Measurements from ENCODE around the gene GJC3. TPM values are rescaled to one million over a fixed set of nuclear protein-coding genes. Genes with fewer than 3 reads are reported as not detected.
A peak's percentile ranks its signal among the peaks of the same experiment; 100 is the strongest.
"Not testable (repeated sequence)": the region's sequence is repeated elsewhere in the genome, so short reads cannot be mapped to it uniquely, and the experiment has no call there.

The GJC3 gene, protein sequence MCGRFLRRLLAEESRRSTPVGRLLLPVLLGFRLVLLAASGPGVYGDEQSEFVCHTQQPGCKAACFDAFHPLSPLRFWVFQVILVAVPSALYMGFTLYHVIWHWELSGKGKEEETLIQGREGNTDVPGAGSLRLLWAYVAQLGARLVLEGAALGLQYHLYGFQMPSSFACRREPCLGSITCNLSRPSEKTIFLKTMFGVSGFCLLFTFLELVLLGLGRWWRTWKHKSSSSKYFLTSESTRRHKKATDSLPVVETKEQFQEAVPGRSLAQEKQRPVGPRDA
- total RNA-seq (2014; rRNA removed; shearing (Covaris generic)) = not detected in 2 replicates

DNA sequence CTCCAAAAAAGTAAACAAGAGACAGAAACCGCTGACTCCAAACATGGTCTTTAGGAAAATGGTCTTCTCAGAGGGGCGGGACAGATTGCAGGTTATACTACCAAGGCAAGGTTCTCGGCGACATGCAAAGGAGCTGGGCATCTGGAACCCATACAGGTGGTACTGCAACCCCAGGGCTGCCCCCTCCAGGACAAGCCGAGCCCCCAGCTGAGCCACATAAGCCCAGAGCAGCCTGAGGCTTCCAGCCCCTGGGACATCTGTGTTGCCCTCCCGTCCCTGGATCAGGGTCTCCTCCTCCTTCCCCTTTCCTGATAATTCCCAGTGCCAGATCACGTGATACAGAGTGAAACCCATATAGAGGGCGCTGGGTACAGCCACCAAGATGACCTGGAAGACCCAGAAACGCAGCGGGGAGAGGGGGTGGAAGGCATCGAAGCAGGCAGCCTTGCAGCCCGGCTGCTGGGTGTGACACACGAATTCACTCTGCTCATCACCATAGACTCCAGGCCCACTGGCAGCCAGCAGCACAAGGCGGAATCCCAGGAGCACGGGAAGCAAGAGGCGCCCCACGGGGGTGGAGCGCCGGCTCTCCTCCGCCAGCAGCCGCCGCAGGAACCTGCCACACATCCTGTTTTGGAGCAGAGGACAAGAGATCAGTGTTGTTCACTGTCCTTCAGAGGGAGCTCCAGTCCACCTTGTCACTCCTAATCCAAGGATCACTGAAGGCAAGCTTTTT lies at the start of gene GJC3:
GJC3 (minus strand) TSS at position 627 of the 736 bp plus-strand sequence; CDS start at position 627, 0 bp downstream.
- H3K9me3 ChIP-seq (replicated peaks) = no peaks in the 10 kb centered on the region
- H3K4me1 ChIP-seq = no peaks in the 10 kb centered on the region
- H3K27me3 ChIP-seq = peaks cover 21% of the 10 kb centered on the region
- H3K4me3 ChIP-seq = peak within 1 kb of the TSS; percentile 50
- H3K27ac ChIP-seq = no peak within 1 kb of the TSS
- no peaks in the 10 kb centered on the region for H3K36me3 ChIP-seq
- DNase-seq = peak; percentile 47 to 65

DNA sequence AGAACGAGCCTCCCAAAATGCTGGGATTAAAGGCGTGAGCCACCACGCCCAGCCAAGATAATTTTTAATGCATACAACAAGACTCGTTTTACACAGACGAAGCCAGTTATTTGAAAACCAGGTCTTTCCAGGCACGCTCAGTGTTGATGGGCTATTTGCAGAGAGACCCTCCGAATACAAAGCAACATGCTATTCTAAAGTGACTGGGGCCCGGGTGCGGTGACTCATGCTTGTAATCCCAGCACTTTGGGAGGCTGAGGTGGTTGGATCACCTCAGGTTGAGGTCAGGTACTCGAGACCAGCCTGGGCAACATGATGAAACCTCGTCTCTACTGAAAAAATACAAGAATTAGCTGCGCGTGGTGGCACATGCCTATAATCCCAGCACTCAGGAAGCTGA lies 47.2 kb upstream of the GJC3 start:
- peaks cover 7% of the 10 kb centered on the region; the same call in 1 of the 2 replicates for H3K27me3 ChIP-seq
- no peaks in the 10 kb centered on the region for H3K4me1 ChIP-seq
- no peak overlapping the region for H3K4me3 ChIP-seq
- no peak overlapping the region for H3K27ac ChIP-seq
- H3K9me3 ChIP-seq (replicated peaks) = no peaks in the 10 kb centered on the region
- no peaks in the 10 kb centered on the region for H3K36me3 ChIP-seq
- no peak for DNase-seq

DNA sequence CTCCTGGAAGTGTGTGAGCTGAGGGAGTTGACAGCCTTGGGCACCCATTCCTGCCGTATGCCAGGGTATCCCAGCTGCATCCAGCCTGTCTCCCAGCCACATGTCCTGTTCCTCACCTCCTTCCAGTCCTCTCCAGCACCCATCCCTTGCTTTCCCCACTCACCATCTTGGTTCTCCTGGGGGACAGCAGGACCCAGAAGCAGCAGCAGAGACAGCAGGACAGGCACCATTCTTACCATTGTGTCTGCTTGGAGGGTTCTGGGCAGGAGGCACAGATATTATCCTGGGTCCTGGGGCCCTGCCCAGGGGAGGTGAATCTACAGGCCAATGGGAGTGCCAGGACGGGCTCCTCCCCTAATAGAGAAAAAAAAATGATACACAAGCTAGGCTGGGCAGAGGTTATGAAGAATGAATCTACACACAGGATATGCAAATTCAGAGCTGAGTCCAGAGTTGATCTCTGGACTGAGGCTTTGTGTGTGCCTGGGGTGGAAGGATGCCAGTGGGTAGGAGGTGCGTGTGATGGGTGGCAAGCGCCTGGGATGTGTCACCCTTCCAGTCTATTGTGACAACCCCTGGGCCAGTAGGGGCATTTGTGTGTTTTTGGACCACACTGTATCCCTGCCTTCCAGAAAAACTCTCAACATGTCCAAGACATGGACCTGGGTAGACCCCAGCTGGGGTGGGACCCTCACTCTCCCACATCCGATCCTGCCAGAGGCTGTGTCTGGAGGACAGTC lies 46.5 kb upstream of the GJC3 start, which contains the start of gene AZGP1:
AZGP1 (minus strand) TSS at position 250 of the 740 bp plus-strand sequence; CDS start at position 239, 11 bp downstream.
- H3K4me3 ChIP-seq = no peak within 1 kb of the TSS
- H3K27me3 ChIP-seq = peaks cover 7% of the 10 kb centered on the region; the same call in 1 of the 2 replicates
- no peak within 1 kb of the TSS for H3K27ac ChIP-seq
- H3K36me3 ChIP-seq = no peaks in the 10 kb centered on the region
- H3K9me3 ChIP-seq (replicated peaks) = no peaks in the 10 kb centered on the region
- H3K4me1 ChIP-seq = no peaks in the 10 kb centered on the region
- DNase-seq = no peak

DNA sequence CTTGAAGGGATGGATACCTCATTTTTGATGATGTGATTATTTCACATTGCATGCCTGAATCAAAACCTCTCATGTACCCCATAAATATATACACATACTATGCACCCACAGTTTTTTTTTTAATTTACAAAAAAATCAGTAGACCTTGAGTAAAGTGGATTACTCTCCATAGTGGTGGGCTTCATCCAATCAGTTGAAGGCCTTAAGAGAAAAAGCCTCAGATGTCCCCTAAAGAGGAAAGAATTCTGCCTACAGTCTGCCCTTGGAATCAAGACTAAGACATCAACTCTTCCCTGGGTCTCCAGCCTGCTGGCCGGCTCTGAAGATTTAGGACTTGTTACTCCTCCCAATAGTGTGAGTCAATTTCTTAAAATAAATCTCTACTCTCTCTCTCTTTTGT lies 45.3 kb upstream of the GJC3 start:
- DNase-seq = no peak
- Histone ChIP-seq H3K9me3 (replicated peaks) (no peaks in the 10 kb centered on the region), H3K27me3 (peaks cover 7% of the 10 kb centered on the region; the same call in 1 of the 2 replicates), H3K27ac (no peak overlapping the region), H3K36me3 (no peaks in the 10 kb centered on the region), H3K4me1 (no peaks in the 10 kb centered on the region), H3K4me3 (no peak overlapping the region)

DNA sequence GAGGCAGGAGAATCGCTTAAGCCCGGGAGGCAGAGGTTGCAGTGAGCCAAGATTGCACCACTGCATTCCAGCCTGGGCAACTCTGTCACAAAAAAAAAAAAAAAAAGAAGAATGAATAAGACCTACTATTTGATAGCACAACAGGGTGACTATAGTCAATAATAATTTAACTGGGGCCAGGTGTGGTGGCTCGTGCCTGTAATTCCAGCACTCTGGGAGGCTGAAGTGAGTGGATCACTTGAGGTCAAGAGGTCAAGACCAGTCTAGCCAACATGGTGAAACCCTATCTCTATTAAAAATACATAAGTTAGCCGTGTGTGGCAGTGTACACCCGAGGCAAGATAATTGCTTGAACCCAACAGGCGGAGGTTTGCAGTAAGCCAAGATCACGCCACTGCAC lies 44.4 kb upstream of the GJC3 start:
- not testable (repeated sequence) for H3K4me3 ChIP-seq; H3K4me1 ChIP-seq; H3K9me3 ChIP-seq (replicated peaks); H3K27me3 ChIP-seq; H3K36me3 ChIP-seq; DNase-seq; H3K27ac ChIP-seq

DNA sequence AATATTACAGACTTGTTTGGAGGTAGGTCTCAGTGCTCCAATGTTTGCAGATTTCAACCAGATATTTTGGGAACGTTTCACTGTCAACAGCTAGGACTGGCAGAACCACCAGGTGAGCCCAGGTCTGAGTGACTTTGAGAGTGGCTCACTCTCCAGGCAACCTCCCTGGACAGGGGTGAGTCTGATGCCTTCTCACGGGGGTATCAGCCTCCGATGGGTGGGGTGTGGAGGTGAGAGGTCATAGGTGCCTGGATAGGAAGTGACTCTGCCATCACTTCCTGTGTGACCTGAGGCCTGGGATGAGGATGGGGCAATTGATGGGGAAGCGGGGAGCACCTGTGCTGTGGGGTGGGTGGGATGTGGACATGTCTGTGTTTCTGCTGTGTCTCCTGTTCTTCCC lies 41.8 kb upstream of the GJC3 start:
- no peaks in the 10 kb centered on the region for H3K4me1 ChIP-seq
- no peak overlapping the region for H3K27ac ChIP-seq
- H3K4me3 ChIP-seq = no peak overlapping the region
- DNase-seq = no peak
- no peaks in the 10 kb centered on the region for H3K36me3 ChIP-seq
- no peaks in the 10 kb centered on the region; the same call in 1 of the 2 replicates for H3K27me3 ChIP-seq
- no peaks in the 10 kb centered on the region for H3K9me3 ChIP-seq (replicated peaks)

DNA sequence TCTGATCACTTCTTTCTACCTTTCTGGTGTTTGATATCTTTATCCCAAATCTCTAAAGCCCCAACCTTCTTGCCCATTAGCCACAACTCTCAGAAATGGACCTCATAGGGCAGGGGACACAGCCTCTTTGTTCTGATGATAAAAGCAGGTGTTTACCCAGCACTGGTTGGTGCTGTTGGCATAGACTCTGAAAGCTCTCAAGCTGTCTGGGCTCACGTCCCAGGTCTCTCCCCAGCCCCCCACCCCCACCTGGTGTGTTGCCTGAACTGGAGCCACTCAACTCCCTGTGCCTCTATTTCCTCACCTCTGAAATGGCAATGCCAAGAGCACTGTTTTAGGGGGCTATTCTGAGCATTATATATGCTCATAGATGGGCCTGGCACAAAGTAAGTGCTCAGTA lies 40.4 kb upstream of the GJC3 start:
- H3K36me3 ChIP-seq; H3K27me3 ChIP-seq; H3K9me3 ChIP-seq (replicated peaks); H3K4me1 ChIP-seq; H3K4me3 ChIP-seq; H3K27ac ChIP-seq; DNase-seq: not testable (repeated sequence)

DNA sequence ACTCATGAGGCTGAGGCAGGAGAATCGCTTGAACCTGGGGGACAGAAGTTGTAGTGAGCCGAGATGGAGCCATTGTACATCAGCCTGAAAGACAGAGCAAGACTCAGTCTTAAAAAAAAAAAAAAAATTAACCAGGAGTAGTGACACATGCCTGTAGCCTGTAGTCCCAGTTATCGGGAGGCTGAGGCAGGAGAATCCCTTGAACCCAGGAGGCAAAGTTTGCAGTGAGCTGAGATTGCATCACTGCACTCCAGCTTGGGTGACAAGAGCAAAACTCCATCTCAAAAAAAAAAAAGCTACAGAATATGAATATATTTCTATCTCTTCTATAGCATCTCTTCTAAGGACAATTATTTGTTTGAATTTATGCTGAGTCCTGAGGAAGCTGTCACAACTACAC lies 39.9 kb upstream of the GJC3 start:
- 0 out of 2 replicates have a peak, but pooled peaks cover 4% of the 10 kb centered on the region for H3K9me3 ChIP-seq (replicated peaks)
- DNase-seq = no peak
- H3K36me3 ChIP-seq = no peaks in the 10 kb centered on the region
- no peaks in the 10 kb centered on the region for H3K27me3 ChIP-seq
- no peak overlapping the region for H3K4me3 ChIP-seq
- no peak overlapping the region for H3K27ac ChIP-seq
- H3K4me1 ChIP-seq = no peaks in the 10 kb centered on the region

DNA sequence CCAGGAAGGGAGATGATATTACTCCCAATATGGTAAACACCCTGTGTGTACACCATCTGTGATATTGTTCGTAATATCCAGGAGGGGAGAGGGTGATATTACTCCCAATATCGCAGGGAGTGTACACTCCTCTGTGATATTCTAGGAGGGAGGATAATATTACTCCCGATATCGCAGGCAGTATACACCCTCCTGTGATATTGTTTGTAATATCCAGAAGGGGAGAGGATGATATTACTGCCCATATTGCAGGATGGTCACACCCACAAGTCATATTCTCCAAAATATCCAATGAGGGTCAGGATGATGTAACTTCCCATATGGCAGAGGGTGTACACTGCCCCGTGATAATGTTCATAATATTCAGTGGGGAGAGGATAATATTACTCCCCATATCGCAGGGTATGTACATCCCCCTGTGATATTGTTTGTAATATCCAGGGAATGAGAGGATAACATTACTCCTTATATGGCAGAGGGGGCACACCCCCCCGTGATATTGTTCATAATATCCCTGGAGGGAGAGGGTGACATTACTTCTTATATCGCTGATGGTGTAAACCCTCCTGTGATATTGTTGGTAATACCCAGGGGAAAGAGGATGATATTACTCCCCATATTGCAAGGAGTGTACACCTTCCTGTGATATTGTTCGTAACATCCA lies 29.3 kb upstream of the GJC3 start:
- Histone ChIP-seq H3K36me3 (no peaks in the 10 kb centered on the region), H3K27ac (no peak overlapping the region), H3K9me3 (replicated peaks) (peaks cover 8% of the 10 kb centered on the region; the same call in 1 of the 2 replicates), H3K27me3 (peaks cover 7% of the 10 kb centered on the region; the same call in 1 of the 2 replicates), H3K4me3 (no peak overlapping the region), H3K4me1 (no peaks in the 10 kb centered on the region)
- no peak for DNase-seq

DNA sequence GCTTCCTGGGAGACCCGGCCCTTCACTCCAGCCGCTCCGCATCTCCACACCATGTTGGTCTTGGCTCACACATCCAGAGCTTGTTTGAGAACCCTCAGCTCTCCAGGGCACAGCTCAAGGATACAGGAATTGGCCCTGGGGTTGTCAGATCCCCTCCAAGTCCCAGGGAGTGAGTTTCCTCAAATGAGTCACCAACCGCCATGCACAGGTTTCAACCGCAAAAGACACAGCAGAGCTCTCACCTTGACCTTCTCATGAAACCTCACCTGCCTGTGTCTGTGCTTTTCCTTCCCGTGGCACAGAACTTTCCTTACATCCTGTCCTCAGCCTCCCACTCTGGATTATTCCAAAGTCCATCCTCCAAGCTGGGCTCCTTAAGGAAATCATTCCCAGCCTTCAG lies 25.8 kb upstream of the GJC3 start:
- DNase-seq = no peak
- Histone ChIP-seq H3K9me3 (replicated peaks) (peaks cover 14% of the 10 kb centered on the region), H3K27me3 (peaks cover 7% of the 10 kb centered on the region; the same call in 1 of the 2 replicates), H3K27ac (no peak overlapping the region), H3K4me1 (no peaks in the 10 kb centered on the region), H3K4me3 (no peak overlapping the region), H3K36me3 (no peaks in the 10 kb centered on the region)

DNA sequence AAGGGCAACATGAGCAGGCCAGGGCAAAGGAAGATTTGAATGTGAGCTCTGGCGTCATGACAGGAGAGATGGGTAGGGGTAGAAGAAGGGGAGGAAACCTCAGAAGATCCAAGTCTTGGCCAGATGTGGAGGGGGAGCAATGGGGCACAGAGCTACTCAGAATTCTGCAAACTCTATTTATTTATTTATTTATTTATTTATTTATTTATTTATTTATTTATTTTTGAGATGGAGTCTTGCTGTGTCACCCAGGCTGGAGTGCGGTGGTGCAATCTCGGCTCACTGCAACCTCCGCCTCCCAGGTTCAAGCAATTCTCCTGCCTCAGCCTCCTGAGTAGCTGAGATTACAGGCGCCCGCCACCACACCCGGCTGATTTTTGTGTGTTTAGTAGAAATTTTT lies 25.2 kb upstream of the GJC3 start:
- H3K27ac ChIP-seq, DNase-seq, H3K27me3 ChIP-seq, H3K4me3 ChIP-seq, H3K36me3 ChIP-seq, H3K4me1 ChIP-seq: not testable (repeated sequence)
- H3K9me3 ChIP-seq (replicated peaks) = peaks cover 15% of the 10 kb centered on the region

DNA sequence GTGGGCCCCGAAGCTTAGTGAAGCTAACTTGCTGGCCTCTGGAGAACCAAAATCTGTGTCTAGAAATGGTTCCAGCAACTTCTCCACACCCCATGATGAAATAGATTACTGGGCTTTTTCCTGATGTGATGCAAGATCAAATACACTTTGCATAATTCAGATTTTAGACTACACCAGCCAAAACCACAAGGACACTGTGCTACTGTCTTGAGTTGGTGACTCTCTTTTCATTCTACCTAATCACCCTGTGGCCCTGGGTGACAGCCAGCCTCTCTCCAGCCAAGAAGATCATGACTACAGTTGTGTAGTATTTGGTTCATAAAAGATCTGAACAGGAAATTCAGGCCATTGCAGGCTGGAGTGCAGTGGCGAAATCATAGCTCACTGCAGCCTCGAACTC lies 24.2 kb upstream of the GJC3 start:
- H3K4me3 ChIP-seq = no peak overlapping the region
- H3K27me3 ChIP-seq = peaks cover 7% of the 10 kb centered on the region; the same call in 1 of the 2 replicates
- peaks cover 15% of the 10 kb centered on the region for H3K9me3 ChIP-seq (replicated peaks)
- H3K36me3 ChIP-seq = no peaks in the 10 kb centered on the region
- no peak for DNase-seq
- H3K27ac ChIP-seq = no peak overlapping the region
- no peaks in the 10 kb centered on the region for H3K4me1 ChIP-seq

DNA sequence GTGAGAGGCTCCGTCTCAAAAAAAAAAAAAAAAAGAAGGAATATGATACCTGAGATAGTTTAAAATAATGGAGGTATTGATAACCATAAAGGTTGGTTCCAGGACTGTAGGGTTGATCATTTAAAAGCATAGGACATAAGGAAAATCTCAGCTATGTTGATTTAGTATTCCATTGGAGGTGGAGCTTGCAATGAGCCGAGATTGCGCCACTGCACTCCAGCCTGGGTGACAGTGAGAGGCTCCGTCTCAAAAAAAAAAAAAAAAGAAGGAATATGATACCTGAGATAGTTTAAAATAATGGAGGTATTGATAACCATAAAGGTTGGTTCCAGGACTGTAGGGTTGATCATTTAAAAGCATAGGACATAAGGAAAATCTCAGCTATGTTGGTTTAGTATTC lies 23.2 kb upstream of the GJC3 start:
- not testable (repeated sequence) for DNase-seq, H3K4me3 ChIP-seq, H3K27ac ChIP-seq, H3K27me3 ChIP-seq, H3K4me1 ChIP-seq, H3K36me3 ChIP-seq
- H3K9me3 ChIP-seq (replicated peaks) = peaks cover 12% of the 10 kb centered on the region

DNA sequence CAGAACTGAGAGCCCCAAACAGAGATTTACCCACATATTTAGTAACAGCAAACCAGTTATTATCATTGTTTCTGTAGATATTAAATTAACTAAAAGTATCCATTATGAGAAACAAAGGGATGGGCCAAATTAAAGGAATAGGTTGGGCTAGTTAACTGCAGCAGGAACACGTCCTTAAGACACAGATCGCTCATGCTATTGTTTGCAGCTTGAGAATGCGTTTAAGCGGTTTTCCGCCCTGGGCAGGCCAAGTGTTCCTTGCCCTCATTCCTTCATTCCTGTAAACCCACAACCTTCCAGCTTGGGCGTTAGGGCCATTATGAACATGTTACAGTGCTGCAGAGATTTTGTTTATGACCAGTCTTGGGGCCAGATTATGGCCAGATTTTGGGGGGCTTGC lies 21.4 kb upstream of the GJC3 start:
- not testable (repeated sequence) for H3K36me3 ChIP-seq; H3K4me1 ChIP-seq; H3K27ac ChIP-seq; DNase-seq; H3K27me3 ChIP-seq; H3K9me3 ChIP-seq (replicated peaks); H3K4me3 ChIP-seq

Data from SJCRH30 (cell line).